GM12875 (cell line): ENCODE measurements around the gene LDLRAD4.

Source experiments
- H3K4me3 ChIP-seq: one replicate; pipeline ENCODE4 v1.5.1; 2011; ENCODE audit warnings: low read depth, low read length, control low read depth
- CTCF ChIP-seq: IDR thresholded peaks from 2 replicates; pipeline ENCODE4 v1.5.1; 2011; ENCODE audit warnings: low read depth, mild to moderate bottlenecking, control low read depth, inconsistent platforms, low read length, moderate library complexity, borderline replicate concordance; ENCODE audit not compliant: insufficient read depth

Gene LDLRAD4

DNA sequence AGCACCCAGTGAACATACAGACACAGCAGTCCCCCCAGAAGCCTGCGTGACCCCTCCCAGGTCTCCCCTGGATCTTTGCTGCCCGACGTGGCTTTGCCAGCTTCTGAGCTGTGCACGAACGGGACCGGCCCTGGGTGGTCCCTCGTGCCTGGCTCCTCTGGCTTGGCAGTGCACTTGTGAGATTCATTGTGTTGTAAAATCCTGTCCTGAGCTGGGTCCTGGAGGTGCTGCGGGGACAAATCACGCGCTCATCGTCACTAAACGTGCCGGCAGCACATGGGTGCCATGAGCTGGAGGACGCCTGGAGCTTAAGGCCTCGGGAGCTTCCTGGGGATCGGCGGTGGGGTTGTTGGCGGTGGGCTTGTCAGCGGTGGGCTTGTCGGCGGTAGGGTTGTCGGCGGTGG is 402.9 kb downstream of the LDLRAD4 start:
- TF ChIP-seq CTCF = no peak
- no peak overlapping the region for H3K4me3 ChIP-seq

DNA sequence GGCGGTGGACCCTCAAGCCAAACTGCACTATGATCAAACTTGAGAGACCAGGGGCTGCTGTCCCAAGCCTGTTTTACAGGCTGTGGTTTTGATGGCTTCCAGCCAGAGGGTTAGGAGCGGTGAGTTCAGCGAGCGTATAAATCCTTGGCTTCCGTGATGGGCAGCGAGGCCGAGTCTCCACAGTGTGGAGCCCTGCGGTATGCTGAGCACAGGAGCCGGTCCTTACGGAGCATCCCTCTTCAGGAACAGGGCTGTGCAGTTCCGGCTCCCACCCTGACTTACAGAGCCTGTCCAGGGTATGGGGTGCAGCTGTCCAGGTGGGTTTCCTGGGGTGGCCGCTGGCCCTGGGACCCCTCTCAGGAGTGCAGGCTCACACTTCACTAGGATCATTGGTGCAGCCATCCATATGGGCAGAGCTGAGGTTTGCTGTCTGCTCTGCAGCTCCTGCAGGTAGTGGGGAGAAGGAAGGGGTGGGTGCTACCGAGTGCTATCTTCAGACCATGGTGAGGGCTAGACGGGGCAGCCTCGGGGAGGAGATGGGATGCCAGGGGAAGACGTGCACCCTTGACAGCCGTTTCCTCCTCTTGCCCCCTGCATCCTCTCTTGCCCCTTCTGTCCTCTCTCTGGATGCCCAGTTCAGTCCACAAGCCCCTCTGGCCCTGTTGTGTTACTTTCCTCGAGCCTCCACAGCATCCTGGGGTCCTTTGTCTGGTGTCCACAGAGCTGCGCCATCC is 403.5 kb downstream of the LDLRAD4 start:
- H3K4me3 ChIP-seq = no peak overlapping the region
- no peak for TF ChIP-seq CTCF

- H3K4me3 ChIP-seq = no peak overlapping the region
- no peak for TF ChIP-seq CTCF
These were observed 404.2 kb downstream of the LDLRAD4 start for GRCh38 chr18:13622751-13623150.

DNA sequence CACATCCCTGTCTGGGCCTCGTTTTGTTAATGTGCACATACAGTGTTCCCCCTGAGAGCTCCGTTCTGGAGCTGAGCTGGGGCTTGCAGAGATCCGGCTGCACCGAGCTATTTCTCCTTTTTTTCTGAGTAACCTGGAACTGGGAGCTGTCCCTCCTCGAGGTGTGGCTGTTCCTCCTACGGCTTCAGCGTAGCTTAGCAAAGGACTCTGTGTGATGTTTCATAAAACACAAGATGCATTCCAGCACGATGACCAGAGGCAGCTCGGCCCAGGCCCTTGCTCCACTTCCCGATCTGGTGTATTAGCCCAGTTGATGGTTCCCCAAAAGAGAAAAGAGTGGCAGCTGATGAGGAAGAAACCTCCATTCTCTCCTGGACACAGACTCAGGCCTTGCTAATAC is 404.8 kb downstream of the LDLRAD4 start:
- TF ChIP-seq CTCF = no peak

DNA sequence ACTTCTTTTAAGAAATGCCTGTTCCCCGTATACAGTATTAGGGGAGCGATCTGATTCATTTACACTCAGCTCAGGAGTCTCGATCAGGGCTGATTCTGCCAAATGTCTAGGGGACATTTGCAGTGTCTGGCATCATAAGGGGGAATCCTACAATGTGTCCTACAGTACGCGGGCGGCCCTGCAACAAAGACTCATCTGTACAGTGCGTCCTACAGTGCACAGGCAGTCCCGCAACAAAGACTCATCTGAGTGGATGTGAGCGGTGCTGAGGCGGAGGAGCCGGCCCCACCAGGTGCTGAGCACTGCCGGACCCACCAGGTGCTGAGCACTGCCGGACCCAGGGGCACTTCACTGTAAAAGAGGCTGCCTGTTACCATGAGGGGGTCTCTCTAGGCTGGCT is 405.3 kb downstream of the LDLRAD4 start:
- H3K4me3 ChIP-seq = no peak overlapping the region
- TF ChIP-seq CTCF = no peak

More for the DNA sequence above, 404.8 kb downstream of the LDLRAD4 start:
- no peak overlapping the region for H3K4me3 ChIP-seq

DNA sequence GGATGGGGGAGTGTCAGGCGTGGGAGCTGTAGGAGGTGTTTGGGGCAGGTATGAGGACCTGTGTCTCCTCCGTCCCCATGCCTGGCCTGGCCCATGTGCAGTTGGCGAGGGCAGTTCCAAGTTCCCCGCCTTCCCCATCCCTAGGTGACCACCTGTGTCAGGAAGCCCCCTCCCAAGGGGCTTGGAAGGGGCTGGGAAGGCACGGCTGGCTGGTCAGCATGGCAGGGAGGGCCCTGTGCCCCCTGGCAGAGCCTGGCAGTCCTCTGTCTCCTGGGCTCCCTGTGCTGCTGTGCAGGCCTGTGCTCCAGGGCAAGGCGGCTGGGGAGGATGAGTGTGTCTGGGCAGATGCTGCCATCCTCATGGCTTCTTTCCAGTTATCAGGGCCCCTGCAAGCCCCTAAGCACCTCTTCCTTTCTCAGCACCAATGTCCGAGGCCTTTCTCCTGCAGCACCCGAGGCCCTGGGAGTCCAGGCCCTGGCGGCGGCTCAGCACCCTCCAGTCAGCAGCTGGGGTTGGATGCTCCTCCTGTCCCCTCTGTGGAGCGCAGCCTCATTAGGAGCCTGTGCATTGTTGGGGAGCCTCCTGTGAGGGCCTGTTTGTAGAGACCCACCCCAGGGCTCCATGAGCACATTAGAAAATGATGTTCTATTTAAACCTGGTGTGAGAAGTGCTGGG is 406.1 kb downstream of the LDLRAD4 start:
- TF ChIP-seq CTCF = no peak
- H3K4me3 ChIP-seq = no peak overlapping the region

DNA sequence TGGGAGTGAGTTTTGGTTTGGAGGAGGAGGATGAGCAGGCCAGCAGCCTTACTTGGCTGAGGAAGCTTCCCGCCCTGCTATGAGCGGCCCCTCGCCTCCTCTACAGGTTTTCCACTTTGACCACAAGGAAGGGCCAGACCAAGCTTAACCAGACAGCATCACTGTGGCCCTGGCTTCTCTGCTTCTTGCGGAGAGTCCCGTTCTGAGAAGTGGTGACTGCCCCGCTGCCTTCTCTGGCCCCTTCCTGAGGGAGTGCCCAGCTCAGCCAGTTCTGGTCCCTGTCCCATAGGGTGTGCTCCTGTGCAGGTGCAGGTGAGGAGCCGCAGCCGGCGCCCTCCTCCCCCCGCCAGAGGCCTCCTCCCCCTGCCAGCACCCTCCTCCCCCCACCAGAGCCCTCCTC is 406.8 kb downstream of the LDLRAD4 start:
- no peak for TF ChIP-seq CTCF
- no peak overlapping the region for H3K4me3 ChIP-seq
